Trophoblast cell (in vitro differentiated cells and primary cell): ENCODE results near the gene TSPEAR.

Experiments
- DNase-seq, 2 donors: peaks; one replicate each; pipeline ENCODE4 v3.0.0-alpha.2; 2016
- H2AFZ ChIP-seq: 2 replicates; pipeline ENCODE4 v1.6.1; 2013; ENCODE audit warnings: low read length, moderate library complexity, mild to moderate bottlenecking; ENCODE audit not compliant: insufficient read depth, poor library complexity
- H2AK5ac ChIP-seq: 2 replicates; pipeline ENCODE4 v1.6.1; 2013; ENCODE audit warnings: mild to moderate bottlenecking, low read length
- H2BK120ac ChIP-seq: 2 replicates; pipeline ENCODE4 v1.6.1; 2013; ENCODE audit warnings: low read length, mild to moderate bottlenecking, moderate library complexity; ENCODE audit not compliant: insufficient read depth, poor library complexity
- H2BK12ac ChIP-seq: 2 replicates; pipeline ENCODE4 v1.6.1; 2013; ENCODE audit warnings: mild to moderate bottlenecking, low read length, moderate library complexity
- H2BK5ac ChIP-seq: 2 replicates; pipeline ENCODE4 v1.6.1; 2013; ENCODE audit warnings: low read length, low read depth, moderate library complexity, mild to moderate bottlenecking; ENCODE audit not compliant: poor library complexity
- H3K14ac ChIP-seq: 2 replicates; pipeline ENCODE4 v1.6.1; 2013; ENCODE audit warnings: mild to moderate bottlenecking, low read length
- H3K18ac ChIP-seq: 2 replicates; pipeline ENCODE4 v1.6.1; 2013; ENCODE audit warnings: mild to moderate bottlenecking, low read length
- H3K23ac ChIP-seq: 2 replicates; pipeline ENCODE4 v1.6.1; 2013; ENCODE audit warnings: low read length
- H3K27ac ChIP-seq: 2 replicates; pipeline ENCODE4 v1.5.1; 2013; ENCODE audit warnings: low read depth, mild to moderate bottlenecking, inconsistent platforms, low read length, moderate library complexity
- H3K27me3 ChIP-seq: 2 replicates; pipeline ENCODE4 v1.6.1; 2013; ENCODE audit warnings: inconsistent platforms, mild to moderate bottlenecking, low read length, moderate library complexity; ENCODE audit not compliant: insufficient read depth
- H3K36me3 ChIP-seq, 2 experiments: 1 replicate in 1 of 2; 2 replicates in 1 of 2; pipeline ENCODE4 v1.6.1; 2013; ENCODE audit warnings: low read length in 2 of 2, mild to moderate bottlenecking in 2 of 2, moderate library complexity in 1 of 2; ENCODE audit not compliant: insufficient read depth in 2 of 2, control insufficient read depth in 1 of 2
- H3K4ac ChIP-seq: 2 replicates; pipeline ENCODE4 v1.6.1; 2013; ENCODE audit warnings: low read depth, mild to moderate bottlenecking, low read length, moderate library complexity
- H3K4me1 ChIP-seq, 2 experiments: 1 replicate in 1 of 2; 2 replicates in 1 of 2; pipeline ENCODE4 v1.6.1; 2013; ENCODE audit warnings: low read length in 2 of 2, mild to moderate bottlenecking in 2 of 2, moderate library complexity in 1 of 2; ENCODE audit not compliant: insufficient read depth in 2 of 2, control insufficient read depth in 1 of 2
- H3K4me2 ChIP-seq: 2 replicates; pipeline ENCODE4 v1.6.1; 2013; ENCODE audit warnings: inconsistent platforms, mild to moderate bottlenecking, low read length, moderate library complexity
- H3K4me3 ChIP-seq: 2 replicates; pipeline ENCODE4 v1.5.1; 2013; ENCODE audit warnings: mild to moderate bottlenecking, low read depth, low read length, inconsistent platforms
- H3K79me1 ChIP-seq: one replicate; pipeline ENCODE4 v1.6.1; 2013; ENCODE audit warnings: low read length
- H3K79me2 ChIP-seq: 2 replicates; pipeline ENCODE4 v1.6.1; 2013; ENCODE audit warnings: low read length, mild to moderate bottlenecking; ENCODE audit not compliant: control insufficient read depth, insufficient read depth, poor library complexity
- H3K9ac ChIP-seq: 2 replicates; pipeline ENCODE4 v1.6.1; 2013; ENCODE audit warnings: mild to moderate bottlenecking, low read length
- H3K9me3 ChIP-seq: 2 replicates; pipeline ENCODE4 v1.6.1; 2013; ENCODE audit warnings: low read depth, mild to moderate bottlenecking, control low read depth, inconsistent platforms, low read length; ENCODE audit not compliant: insufficient read depth
- H4K12ac ChIP-seq: 2 replicates; pipeline ENCODE4 v1.6.1; 2013; ENCODE audit warnings: low read depth, mild to moderate bottlenecking, low read length, moderate library complexity
- H4K8ac ChIP-seq: 2 replicates; pipeline ENCODE4 v1.6.1; 2013; ENCODE audit warnings: low read depth, mild to moderate bottlenecking, low read length, moderate library complexity
- H4K91ac ChIP-seq: one replicate; pipeline ENCODE4 v1.6.1; 2013; ENCODE audit warnings: low read depth, mild to moderate bottlenecking, low read length, moderate library complexity
- WGBS: extraction: QIAGEN DNeasy Blood & Tissue Kit; methylation state at CpG from one replicate; pipeline ENCODE4 v1.1.7; 2013; ENCODE audit warnings: missing lambda C conversion rate; ENCODE audit not compliant: insufficient read length, insufficient coverage; ENCODE audit errors: extremely low coverage; 5-methylcytosine and 5-hydroxymethylcytosine counted together

TSPEAR gene

GRCh38 chr21:44450999-44451398 is 260.4 kb downstream of the TSPEAR start:
- H3K79me2 ChIP-seq, result no peaks in the 10 kb centered on the region
- no peak overlapping the region for H3K23ac ChIP-seq
- no peak overlapping the region for H2AFZ ChIP-seq
- no peak overlapping the region for H3K4me3 ChIP-seq
- H3K27me3 ChIP-seq, result no peaks in the 10 kb centered on the region
- no peak overlapping the region for H2AK5ac ChIP-seq
- no peak overlapping the region for H3K4me2 ChIP-seq
- H3K9ac ChIP-seq, result no peak overlapping the region
- no peak for DNase-seq
- H3K27ac ChIP-seq, result no peak overlapping the region
- no peak overlapping the region for H4K12ac ChIP-seq
- no peak overlapping the region for H3K18ac ChIP-seq
- H2BK5ac ChIP-seq, result no peak overlapping the region
- peaks cover 4% of the 10 kb centered on the region for H3K9me3 ChIP-seq
- H2BK12ac ChIP-seq, result no peak overlapping the region
- no peaks in the 10 kb centered on the region for H3K36me3 ChIP-seq
- peaks cover 2 to 3% of the 10 kb centered on the region in 2 experiments for H3K4me1 ChIP-seq
- no CpG with 5 or more reads among the region's 14 CpGs for WGBS
- no peak overlapping the region for H4K8ac ChIP-seq
- H3K79me1 ChIP-seq, result no peaks in the 10 kb centered on the region
- no peak overlapping the region for H3K4ac ChIP-seq
- H2BK120ac ChIP-seq, result no peak overlapping the region
- H4K91ac ChIP-seq, result no peak overlapping the region
- H3K14ac ChIP-seq, result no peak overlapping the region

- Histone ChIP-seq H3K79me1 (no peaks in the 10 kb centered on the region), H2AFZ (no peak overlapping the region), H3K9ac (no peak overlapping the region), H3K27me3 (no peaks in the 10 kb centered on the region), H3K4ac (no peak overlapping the region), H2BK12ac (no peak overlapping the region), H3K23ac (no peak overlapping the region), H3K18ac (no peak overlapping the region), H3K36me3 (no peaks in the 10 kb centered on the region), H4K91ac (no peak overlapping the region), H3K27ac (no peak overlapping the region), H3K4me3 (no peak overlapping the region), H3K4me2 (no peak overlapping the region), H3K79me2 (no peaks in the 10 kb centered on the region), H3K9me3 (peaks cover 4% of the 10 kb centered on the region), H3K4me1 (no peaks in the 10 kb centered on the region), H2AK5ac (no peak overlapping the region), H3K14ac (no peak overlapping the region), H2BK5ac (no peak overlapping the region), H4K12ac (no peak overlapping the region), H4K8ac (no peak overlapping the region), H2BK120ac (no peak overlapping the region)
- WGBS, result no CpG with 5 or more reads among the region's 14 CpGs
- no peak for DNase-seq
Observed at GRCh38 chr21:44450402-44450801, 261.0 kb downstream of the TSPEAR start.

GRCh38 chr21:44449473-44450363 is 261.7 kb downstream of the TSPEAR start:
- Histone ChIP-seq H3K27ac (no peak overlapping the region), H3K18ac (no peak overlapping the region), H2BK120ac (no peak overlapping the region), H3K27me3 (no peaks in the 10 kb centered on the region), H2BK12ac (no peak overlapping the region), H3K4me3 (no peak overlapping the region), H2AFZ (no peak overlapping the region), H3K4me1 (no peaks in the 10 kb centered on the region), H3K36me3 (no peaks in the 10 kb centered on the region), H2BK5ac (no peak overlapping the region), H3K23ac (no peak overlapping the region), H3K14ac (no peak overlapping the region), H3K79me2 (no peaks in the 10 kb centered on the region), H4K91ac (no peak overlapping the region), H3K4ac (no peak overlapping the region), H4K8ac (no peak overlapping the region), H4K12ac (no peak overlapping the region), H3K79me1 (no peaks in the 10 kb centered on the region), H3K4me2 (no peak overlapping the region), H3K9me3 (peaks cover 4% of the 10 kb centered on the region), H3K9ac (no peak overlapping the region), H2AK5ac (no peak overlapping the region)
- no peak for DNase-seq
- no CpG with 5 or more reads among the region's 28 CpGs for WGBS

GRCh38 chr21:44448651-44449131 is 262.7 kb downstream of the TSPEAR start:
- no peak overlapping the region for H3K14ac ChIP-seq
- no peak overlapping the region for H4K8ac ChIP-seq
- H3K4ac ChIP-seq, result no peak overlapping the region
- H2BK120ac ChIP-seq, result no peak overlapping the region
- H3K18ac ChIP-seq, result no peak overlapping the region
- H3K27ac ChIP-seq, result no peak overlapping the region
- H4K91ac ChIP-seq, result no peak overlapping the region
- no peak overlapping the region for H2BK12ac ChIP-seq
- no peaks in the 10 kb centered on the region for H3K27me3 ChIP-seq
- H4K12ac ChIP-seq, result no peak overlapping the region
- H3K9me3 ChIP-seq, result peaks cover 6% of the 10 kb centered on the region
- H3K36me3 ChIP-seq, result no peaks in the 10 kb centered on the region
- no CpG with 5 or more reads among the region's 13 CpGs for WGBS
- no peak overlapping the region for H3K23ac ChIP-seq
- H3K79me2 ChIP-seq, result no peaks in the 10 kb centered on the region
- H3K4me3 ChIP-seq, result no peak overlapping the region
- H3K9ac ChIP-seq, result no peak overlapping the region
- no peaks in the 10 kb centered on the region for H3K4me1 ChIP-seq
- no peak overlapping the region for H2AK5ac ChIP-seq
- H2AFZ ChIP-seq, result no peak overlapping the region
- H2BK5ac ChIP-seq, result no peak overlapping the region
- no peak for DNase-seq
- no peaks in the 10 kb centered on the region for H3K79me1 ChIP-seq
- no peak overlapping the region for H3K4me2 ChIP-seq
